ENCODE measurements around the gene STPG4.

STPG4 gene

DNA sequence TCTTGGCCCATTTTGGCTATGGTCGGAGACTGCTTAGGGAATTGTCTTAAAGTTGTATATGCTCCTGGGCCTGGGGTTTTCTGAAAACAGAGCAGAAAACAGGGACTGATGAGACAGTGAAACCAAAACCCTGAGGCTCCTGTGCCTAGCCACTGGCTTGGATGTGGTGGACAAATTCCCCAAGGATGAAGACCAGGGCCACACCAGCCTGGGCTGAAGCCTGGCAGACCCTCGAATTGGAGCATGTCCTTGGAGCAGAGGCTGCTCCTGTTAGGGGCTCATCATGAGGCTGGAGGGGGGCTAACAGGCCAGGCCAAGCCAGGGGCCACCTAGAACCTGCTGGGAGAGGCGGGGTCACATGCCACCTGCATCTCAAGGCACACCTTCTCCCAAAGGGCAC lies 68.1 kb downstream of the STPG4 start:
- TF ChIP-seq, protein P1, sequence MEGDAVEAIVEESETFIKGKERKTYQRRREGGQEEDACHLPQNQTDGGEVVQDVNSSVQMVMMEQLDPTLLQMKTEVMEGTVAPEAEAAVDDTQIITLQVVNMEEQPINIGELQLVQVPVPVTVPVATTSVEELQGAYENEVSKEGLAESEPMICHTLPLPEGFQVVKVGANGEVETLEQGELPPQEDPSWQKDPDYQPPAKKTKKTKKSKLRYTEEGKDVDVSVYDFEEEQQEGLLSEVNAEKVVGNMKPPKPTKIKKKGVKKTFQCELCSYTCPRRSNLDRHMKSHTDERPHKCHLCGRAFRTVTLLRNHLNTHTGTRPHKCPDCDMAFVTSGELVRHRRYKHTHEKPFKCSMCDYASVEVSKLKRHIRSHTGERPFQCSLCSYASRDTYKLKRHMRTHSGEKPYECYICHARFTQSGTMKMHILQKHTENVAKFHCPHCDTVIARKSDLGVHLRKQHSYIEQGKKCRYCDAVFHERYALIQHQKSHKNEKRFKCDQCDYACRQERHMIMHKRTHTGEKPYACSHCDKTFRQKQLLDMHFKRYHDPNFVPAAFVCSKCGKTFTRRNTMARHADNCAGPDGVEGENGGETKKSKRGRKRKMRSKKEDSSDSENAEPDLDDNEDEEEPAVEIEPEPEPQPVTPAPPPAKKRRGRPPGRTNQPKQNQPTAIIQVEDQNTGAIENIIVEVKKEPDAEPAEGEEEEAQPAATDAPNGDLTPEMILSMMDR (IDR thresholded peaks at IDR 0.05; ENCODE audit: low read depth, low read length): no peak

DNA sequence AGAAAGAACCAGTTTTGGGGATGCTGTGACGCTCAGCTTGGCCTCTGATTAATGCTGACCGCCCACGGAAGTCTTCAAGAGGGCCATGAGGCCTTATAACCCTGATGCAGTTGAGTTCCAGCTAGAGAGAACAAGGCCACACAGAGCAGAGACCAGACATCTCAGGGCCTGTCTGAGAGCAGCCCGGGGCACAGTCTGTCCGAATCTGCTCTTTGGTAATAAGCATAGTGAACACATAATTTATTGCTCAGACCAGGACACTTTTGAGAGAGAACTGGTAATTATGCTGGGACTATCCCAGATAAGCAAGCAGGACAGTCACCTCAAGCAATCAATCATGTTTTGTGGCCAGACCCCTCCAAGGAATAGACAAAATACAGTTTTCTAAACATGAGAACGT lies 68.5 kb downstream of the STPG4 start:
- TF ChIP-seq, protein P1 (IDR thresholded peaks at IDR 0.05; ENCODE audit: low read depth, low read length): no peak
- no peak overlapping the region for H3K4me3 ChIP-seq (ENCODE audit: low read depth, low read length)

More for the DNA sequence above, 68.1 kb downstream of the STPG4 start:
- no peak overlapping the region for H3K4me3 ChIP-seq (ENCODE audit: low read depth, low read length)

DNA sequence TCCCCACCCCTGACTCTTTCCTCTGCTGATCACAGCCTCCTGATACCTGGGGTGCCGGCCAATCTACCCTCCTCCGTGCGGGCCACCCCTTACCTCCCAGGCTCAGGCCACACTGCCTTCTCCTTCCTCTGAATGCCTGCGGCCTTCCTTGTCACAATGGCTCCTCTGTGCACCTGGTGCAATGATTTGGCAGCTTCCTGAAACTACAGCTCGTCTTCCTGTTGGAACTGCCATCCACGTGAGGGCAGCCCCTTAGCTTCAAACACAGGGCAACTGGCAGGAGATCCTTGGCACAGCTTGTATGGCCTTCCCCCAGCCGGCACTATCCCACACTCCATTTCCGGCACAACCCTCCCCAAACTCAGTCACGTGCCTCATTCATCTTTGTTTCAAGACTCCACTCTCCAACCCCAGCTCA lies 69.0 kb downstream of the STPG4 start:
- H3K4me3 ChIP-seq (ENCODE audit: low read depth, low read length): no peak overlapping the region

DNA sequence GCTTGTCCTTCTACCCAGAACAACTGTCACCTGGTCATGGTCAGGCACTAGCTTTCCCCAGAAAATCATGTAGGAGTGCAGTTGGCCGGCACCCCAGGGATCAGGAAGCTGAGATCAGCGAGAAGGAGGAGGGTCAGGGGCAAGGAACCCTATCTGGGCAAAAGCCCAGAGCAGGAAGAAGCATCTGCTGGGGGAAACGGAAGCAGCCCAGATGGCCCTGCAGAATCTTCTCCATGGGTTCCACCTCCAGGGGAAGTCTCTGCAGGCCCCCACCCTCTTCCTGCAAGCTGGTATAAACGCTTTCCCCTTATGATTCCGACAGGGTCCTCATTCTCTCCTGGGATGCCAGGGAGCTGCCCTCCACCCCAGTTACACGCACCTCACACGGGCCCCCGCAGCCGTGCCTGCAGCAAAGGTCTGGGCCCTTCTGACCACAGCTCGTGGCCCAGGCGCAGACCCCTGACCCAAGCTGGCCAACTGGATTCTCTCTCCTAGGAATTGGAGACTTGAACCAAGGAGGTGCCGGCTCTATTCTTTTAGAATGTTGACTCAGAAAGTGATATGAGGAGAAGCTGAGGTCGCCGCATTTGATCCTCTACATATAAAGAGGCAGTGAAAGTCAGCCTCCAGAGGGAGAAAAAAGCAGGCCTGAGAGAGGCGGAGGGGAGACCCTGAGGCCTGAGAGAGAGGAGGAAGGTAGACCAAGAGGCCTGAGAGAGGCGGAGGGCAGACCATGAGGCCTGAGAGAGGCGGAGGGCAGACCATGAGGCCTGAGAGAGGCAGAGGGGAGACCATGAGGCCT lies 71.0 kb downstream of the STPG4 start:
- TF ChIP-seq, protein P1 (IDR thresholded peaks at IDR 0.05; ENCODE audit: low read depth, low read length): no peak
- no peak overlapping the region for H3K4me3 ChIP-seq (ENCODE audit: low read depth, low read length)

More for the DNA sequence above, 69.0 kb downstream of the STPG4 start:
- TF ChIP-seq, protein P1 (IDR thresholded peaks at IDR 0.05; ENCODE audit: low read depth, low read length): no peak

DNA sequence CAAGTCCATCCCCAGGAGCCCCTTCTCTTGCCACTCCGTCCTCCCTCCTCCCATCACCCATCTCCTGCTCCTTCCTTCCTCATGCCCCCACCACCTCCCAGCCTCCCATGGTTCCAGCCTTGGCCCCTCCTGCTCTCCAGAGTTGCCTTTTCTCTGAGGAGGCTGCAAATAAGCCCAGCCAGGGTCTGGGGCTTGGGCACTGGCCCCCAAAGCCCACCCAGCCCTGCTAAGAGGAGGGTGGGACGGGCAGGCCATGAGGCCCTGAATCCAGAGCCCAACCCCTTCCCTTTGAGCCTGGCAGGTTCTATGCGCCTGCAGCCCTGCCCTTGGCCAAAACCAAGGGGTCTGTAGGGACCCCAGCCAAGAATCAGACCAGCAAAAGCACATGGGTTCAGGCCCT lies 71.6 kb downstream of the STPG4 start:
- H3K4me3 ChIP-seq (ENCODE audit: low read depth, low read length): no peak overlapping the region
- TF ChIP-seq, protein P1 (IDR thresholded peaks at IDR 0.05; ENCODE audit: low read depth, low read length): no peak

DNA sequence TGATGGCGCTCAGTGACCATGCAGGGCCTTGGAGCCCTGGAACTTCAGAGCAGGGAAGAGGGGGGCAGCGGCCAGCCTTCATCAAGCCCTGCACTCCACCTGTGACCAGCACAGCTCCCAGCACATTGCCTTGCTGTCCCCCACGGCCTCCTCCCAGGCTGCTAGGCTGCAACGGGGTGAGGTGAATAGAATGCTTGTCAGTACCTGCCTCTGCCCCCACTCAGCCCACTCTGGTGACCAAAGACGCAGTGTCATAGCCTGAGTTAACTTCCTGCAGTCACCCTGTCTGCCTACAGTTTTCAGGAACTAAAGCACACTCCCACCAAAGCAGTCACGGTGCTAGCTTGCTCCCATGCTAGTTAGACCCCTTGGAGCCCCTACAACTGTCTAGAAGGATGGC lies 72.1 kb downstream of the STPG4 start:
- TF ChIP-seq, protein P1 (IDR thresholded peaks at IDR 0.05; ENCODE audit: low read depth, low read length): no peak
- H3K4me3 ChIP-seq (ENCODE audit: low read depth, low read length): no peak overlapping the region

DNA sequence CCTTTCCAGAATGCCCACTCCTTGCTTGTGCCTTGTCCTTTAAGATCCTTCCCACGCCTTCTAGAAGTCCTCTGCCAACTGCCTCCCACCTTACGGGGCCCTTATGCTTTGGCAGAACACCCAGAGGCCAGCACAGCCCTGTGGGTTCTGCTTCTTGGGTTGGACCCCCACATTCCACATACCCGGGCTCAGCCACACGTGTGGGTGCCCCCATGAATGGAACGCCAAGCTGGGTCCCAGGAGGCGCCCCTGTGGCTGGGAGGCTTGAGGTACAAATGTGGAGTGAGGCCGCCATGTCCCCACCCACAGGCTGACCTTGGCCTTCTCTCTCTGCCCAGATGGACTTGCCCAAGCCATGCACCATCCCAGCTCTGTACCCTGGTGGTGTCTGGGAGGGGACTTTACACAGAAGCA lies 74.2 kb downstream of the STPG4 start:
- no peak overlapping the region for H3K4me3 ChIP-seq (ENCODE audit: low read depth, low read length)
- TF ChIP-seq, protein P1 (IDR thresholded peaks at IDR 0.05; ENCODE audit: low read depth, low read length): no peak
